Measurements from ENCODE around the gene MND1. TPM values are rescaled to one million over a fixed set of nuclear protein-coding genes. Genes with fewer than 3 reads are reported as not detected.

Gene MND1
- polyA plus RNA-seq (ENCODE audit: insufficient read length in 3 of 3): 10 to 100 TPM; 12.9 to 16.7 (median 16.6) TPM
- long read RNA-seq, donor 1, partial matches to known transcripts: 0 of 3 reads
- long read RNA-seq, donor 1, other reads (novel, unspliced or antisense): 0 of 3 reads
- long read RNA-seq, donor 2, transcript MND1-201 (8 exons, 968 nt): major isoform, 6 of 6 reads
- long read RNA-seq, donor 2, partial matches to known transcripts: 0 of 6 reads
- long read RNA-seq, donor 2, other reads (novel, unspliced or antisense): 0 of 6 reads
- long read RNA-seq, donor 3, transcript MND1-201 (8 exons, 968 nt): major isoform, 5 of 5 reads
- long read RNA-seq, donor 3, partial matches to known transcripts: 0 of 5 reads
- long read RNA-seq, donor 3, other reads (novel, unspliced or antisense): 0 of 5 reads
- long read RNA-seq, donor 4, transcript MND1-201 (8 exons, 968 nt): major isoform, 6 of 6 reads
- long read RNA-seq, donor 4, partial matches to known transcripts: 0 of 6 reads
- long read RNA-seq, donor 4, other reads (novel, unspliced or antisense): 0 of 6 reads
- long read RNA-seq, donor 5, partial matches to known transcripts: 0 of 4 reads
- long read RNA-seq, donor 5, other reads (novel, unspliced or antisense): 0 of 4 reads
- long read RNA-seq, donor 6, transcript MND1-201 (8 exons, 968 nt): major isoform, 6 of 6 reads
- long read RNA-seq, donor 6, partial matches to known transcripts: 0 of 6 reads
- long read RNA-seq, donor 6, other reads (novel, unspliced or antisense): 0 of 6 reads
- long read RNA-seq, donor 7, partial matches to known transcripts: 0 of 5 reads
- long read RNA-seq, donor 7, other reads (novel, unspliced or antisense): 0 of 5 reads
- long read RNA-seq, donor 8: 0 reads
- long read RNA-seq, donor 9, transcript MND1-201 (8 exons, 968 nt): major isoform, 8 of 8 reads
- long read RNA-seq, donor 9, partial matches to known transcripts: 0 of 8 reads
- long read RNA-seq, donor 9, other reads (novel, unspliced or antisense): 0 of 8 reads
- long read RNA-seq, donor 10, partial matches to known transcripts: 0 of 4 reads
- long read RNA-seq, donor 10, other reads (novel, unspliced or antisense): 0 of 4 reads
- long read RNA-seq, donor 11, transcript MND1-201 (8 exons, 968 nt): major isoform, 7 of 7 reads
- long read RNA-seq, donor 11, partial matches to known transcripts: 0 of 7 reads
- long read RNA-seq, donor 11, other reads (novel, unspliced or antisense): 0 of 7 reads
- long read RNA-seq, donor 12, transcript MND1-201 (8 exons, 968 nt): major isoform, 5 of 5 reads
- long read RNA-seq, donor 12, partial matches to known transcripts: 0 of 5 reads
- long read RNA-seq, donor 12, other reads (novel, unspliced or antisense): 0 of 5 reads
- long read RNA-seq, donor 13, partial matches to known transcripts: 0 of 1 reads
- long read RNA-seq, donor 13, other reads (novel, unspliced or antisense): 0 of 1 reads
- long read RNA-seq, donor 14, transcript MND1-201 (8 exons, 968 nt): major isoform, 8 of 14 reads
- long read RNA-seq, donor 14, partial matches to known transcripts: 5 of 14 reads
- long read RNA-seq, donor 14, other reads (novel, unspliced or antisense): 0 of 14 reads
- long read RNA-seq, donor 15, transcript MND1-201 (8 exons, 968 nt): major isoform, 8 of 8 reads
- long read RNA-seq, donor 15, partial matches to known transcripts: 0 of 8 reads
- long read RNA-seq, donor 15, other reads (novel, unspliced or antisense): 0 of 8 reads
- long read RNA-seq, donor 16, transcript MND1-201 (8 exons, 968 nt): major isoform, 10 of 10 reads
- long read RNA-seq, donor 16, partial matches to known transcripts: 0 of 10 reads
- long read RNA-seq, donor 16, other reads (novel, unspliced or antisense): 0 of 10 reads

DNA sequence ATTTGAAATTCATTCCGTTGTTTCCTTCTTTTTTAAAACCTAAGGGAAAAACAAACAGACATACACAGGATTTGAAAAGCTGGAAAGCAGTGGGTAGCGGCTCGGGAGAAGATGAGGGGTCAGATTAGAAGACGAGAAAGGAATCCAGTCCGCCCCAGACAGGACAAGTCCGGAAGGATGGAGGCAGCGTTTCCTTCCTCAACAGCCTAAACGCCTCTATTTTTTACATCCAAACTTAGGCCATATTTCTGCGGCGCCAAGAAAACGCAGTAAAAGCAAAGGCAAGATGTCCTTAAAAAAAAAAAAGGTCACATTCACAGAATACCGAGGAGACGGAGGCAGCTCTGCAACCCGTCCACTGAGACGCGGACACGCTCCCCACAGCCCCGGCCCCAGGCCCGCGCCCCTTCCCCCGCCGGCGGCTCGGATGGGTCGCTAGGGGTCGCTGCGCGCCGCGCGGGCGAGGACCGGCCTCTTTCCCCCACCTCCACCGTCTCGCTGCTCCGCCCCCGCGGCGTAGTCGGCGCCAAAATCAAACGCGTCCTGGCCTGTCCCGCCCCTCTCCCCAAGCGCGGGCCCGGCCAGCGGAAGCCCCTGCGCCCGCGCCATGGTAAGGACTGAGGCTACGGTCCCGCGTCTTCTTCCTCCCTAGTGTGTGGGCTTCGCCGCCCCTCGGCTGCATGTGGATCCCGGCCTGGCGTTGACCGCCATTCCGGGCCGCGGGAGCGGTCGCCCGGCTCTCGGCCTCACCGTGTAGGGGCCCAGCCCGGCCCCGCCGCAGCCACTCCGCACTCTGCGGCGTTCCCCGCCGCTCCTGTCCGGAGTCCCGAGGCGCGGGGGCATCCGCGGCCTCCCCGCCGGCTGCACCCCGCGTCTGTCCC is at the start of gene MND1:
MND1 (plus strand) TSS at position 558 of the 881 bp plus-strand sequence; CDS start at position 608, 50 bp downstream.
- DNase-seq: peak; percentile 89

DNA sequence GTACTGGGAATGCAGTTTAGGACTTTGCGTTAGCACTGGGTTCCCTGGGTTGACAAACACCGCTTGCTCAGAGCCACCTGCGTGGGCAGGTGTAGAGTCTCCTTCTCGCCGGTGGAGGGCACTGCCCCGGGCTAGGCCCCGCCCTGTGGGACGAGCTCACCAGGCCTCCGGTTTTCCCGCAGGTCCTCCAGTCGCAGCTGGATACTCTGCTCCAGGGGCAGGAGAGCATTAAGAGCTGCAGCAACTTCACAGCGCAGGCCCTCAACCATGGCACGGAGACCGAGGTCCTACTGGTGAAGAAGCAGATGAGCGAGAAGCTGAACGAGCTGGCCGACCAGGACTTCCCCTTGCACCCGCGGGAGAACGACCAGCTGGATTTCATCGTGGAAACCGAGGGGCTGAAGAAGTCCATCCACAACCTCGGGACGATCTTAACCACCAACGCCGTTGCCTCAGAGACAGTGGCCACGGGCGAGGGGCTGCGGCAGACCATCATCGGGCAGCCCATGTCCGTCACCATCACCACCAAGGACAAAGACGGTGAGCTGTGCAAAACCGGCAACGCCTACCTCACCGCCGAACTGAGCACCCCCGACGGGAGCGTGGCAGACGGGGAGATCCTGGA is 49.2 kb upstream of the MND1 start:
- DNase-seq: no peak

DNA sequence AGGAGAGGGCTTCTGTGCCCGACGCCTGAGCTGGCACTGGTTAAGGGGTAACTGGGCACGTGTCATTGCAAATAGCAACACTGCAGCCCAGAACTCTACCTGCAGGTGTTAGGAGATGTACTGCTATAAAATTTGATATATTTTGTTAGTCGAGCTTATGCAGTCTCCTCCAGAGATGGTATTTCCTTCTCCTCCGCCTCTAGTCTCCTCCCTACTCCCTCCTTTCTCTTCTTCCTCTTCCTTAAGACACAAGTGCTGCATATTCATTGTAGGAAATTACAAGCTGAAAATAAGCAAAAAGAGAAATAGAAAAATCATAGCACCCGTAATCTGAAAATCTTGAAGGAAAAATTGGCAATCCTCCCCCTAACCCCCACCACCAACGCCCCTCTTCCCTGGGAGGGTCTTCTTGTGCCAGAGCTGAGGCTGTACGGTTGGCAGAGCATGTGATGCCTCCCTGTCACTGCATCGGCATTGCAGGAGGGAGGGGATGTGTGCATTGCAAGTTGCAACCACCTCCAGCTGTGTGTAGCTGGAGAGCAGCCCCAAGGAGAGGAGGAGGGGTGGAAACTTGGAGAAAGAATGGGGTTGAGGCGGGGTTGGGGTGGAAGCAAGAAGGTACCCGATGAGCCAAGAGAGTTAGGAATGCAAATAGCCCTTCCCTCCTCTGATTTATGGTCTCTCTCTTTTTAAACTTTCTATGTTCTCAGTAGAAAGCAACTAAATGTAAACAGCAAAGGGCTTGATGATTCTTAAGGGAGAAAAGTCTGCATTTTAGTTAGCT is 48.3 kb upstream of the MND1 start:
- DNase-seq: peak; percentile 52

DNA sequence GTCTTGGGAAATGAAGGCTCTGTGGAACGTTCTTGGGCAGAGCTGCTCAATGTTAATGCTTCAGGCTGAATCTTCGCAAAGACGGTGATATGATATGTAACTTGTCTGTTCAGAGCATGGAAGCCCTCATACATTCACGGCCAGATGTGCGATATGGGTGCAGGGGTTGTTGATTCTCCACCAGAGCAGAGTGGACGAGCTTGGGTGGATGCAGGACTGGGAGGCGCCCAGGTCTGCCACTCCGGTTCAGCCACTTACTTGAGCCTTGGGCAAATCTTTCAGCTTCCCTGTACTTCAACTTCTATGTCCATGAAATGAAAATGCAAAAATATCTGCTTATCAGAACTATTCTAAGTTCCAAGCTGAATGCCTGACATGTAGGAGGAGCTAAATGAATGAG is 47.4 kb upstream of the MND1 start:
- no peak for DNase-seq

GRCh38 chr4:153310793-153311192 is 33.7 kb upstream of the MND1 start:
- no peak for DNase-seq

DNA sequence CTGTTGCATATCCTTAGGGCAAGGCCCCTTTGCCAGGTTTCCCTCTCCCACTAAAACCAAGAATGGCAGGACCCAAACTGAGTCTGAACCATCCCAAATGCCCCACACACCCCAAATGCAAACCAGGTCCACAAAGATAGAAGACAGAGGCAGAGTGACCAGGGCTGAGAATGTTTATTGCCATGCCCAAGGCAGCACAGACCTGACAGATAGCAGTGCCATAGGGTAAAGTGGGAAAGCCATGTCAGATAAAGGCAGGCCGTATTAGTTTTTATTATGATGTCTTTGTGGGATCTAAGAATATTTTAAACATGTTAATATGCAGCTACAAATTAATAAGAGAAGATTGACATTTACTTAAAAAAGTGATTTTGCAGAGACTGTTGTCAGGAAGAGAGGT is 29.6 kb upstream of the MND1 start:
- no peak for DNase-seq

DNA sequence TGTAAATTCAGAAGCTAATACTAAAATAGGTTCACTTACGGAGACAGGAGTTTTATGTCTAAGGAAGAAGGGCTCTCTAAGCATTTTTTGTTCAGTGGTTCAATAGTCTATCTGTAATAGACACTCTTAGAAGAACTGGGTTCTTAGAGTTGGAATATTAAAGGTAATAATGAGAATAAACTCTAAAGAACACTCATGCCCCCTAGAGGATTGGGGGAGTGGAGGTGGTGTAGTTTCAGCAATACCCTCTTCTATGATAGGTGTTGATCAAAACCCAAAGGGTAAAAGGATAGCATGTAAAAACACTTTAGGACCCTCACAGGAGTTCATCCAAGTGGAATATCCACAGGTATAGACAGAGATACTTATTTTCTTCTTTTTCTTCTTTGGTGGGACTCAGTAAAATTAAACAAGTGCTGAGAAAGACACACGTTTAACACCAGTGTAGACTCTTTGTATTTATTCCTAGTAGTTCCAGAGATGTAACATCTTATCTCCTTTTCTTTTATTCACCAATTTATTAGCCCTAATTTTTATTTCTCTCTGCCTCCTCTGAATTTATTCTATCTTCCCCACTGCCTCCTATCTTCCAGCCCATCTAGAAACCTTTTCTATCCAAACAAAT is 25.7 kb upstream of the MND1 start:
- DNase-seq: peak; percentile 53

DNA sequence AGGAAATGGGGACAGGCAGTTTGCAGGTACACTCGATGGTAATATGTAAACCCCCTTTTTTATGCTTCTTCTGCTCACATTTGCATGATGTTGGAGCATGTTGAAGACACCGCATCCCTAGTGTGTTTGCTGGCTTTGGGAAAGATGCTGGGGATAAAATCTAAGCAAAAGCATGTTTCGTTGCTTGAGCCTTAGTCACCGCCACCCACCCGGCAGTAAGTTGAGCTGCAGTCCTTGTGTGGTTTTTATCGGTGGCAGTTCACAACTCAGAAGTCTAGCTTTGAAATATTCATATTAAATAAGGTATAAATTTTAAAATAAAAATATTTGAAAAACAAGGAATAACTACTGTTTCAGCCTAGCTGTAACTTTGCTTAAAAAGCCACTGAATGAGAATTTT is 21.7 kb upstream of the MND1 start:
- DNase-seq: no peak

GRCh38 chr4:153324046-153324445 is 20.4 kb upstream of the MND1 start:
- DNase-seq: no peak

- DNase-seq: no peak
These were observed 18.9 kb upstream of the MND1 start for GRCh38 chr4:153325558-153325957.

GRCh38 chr4:153326513-153326912 is 18.0 kb upstream of the MND1 start:
- DNase-seq: no peak

DNA sequence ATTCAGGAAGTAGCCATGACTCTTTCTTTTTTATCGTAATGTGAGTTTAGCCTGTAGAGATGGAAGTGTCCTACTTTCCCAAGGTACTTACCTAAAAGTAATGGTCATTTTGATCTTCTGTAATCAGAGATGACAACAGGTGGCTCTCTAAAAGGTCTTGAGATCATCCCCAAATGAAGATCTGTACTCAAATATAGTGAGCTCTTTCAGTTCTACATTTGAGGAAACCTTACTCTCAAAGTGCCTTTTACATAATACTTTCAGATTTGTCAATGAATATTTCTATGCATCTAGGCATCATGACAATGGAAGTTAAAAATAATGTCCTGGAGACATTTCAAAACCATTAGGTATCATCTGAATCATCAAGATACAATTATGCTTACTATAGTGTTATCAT is 17.2 kb upstream of the MND1 start:
- DNase-seq: no peak

DNA sequence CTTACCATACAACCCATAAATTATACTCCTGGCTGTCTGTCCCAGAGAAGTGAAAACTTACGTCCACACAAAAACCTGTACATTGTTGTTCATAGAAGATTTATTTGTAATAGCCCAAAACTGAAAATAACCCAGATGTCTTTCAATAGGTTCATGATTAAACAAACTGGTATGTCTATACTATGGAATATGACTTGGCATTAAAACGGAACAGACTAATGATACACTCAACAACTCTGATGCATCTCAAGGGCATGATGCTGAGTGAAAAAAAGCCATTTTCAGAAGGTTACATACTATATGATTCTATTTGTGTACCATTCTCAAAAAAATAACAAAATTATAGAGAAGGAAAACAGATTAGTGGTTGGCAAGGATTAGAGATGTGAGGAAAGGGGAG is 11.6 kb upstream of the MND1 start:
- DNase-seq: no peak

- DNase-seq: no peak
These were observed 10.6 kb upstream of the MND1 start for GRCh38 chr4:153333874-153334273.

- DNase-seq: no peak
These were observed 8.8 kb upstream of the MND1 start for GRCh38 chr4:153335665-153336064.

DNA sequence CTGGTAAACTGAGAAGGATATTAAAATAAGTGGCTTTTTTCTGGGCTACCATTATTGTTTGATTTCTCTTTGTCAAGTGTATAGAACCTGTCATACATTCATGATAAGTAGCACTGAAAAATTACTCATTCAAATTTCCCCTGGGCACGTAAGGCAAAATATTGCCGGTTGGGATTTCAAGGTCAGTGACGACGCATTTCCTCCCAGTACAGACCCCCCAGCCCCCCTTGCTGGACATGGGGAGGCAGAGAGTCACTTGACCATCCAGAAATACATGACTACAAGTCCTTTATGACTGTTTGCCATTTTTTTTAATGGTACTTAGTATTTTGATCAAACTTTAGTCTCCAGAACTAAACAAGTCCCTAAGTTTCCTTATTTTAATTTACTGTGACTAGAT is 6.8 kb upstream of the MND1 start:
- no peak for DNase-seq

- DNase-seq: no peak
These were observed 2.9 kb upstream of the MND1 start for GRCh38 chr4:153341575-153342090.
